SKM-1 treated with dmso at 0.1 percent for 144 hours (cell line): ENCODE results near the gene CTPS1.

ENCODE experiments used
- DNase-seq: peaks from one replicate; lab custom pipeline; 2025; ENCODE audit not compliant: unreplicated experiment; lab: John Stamatoyannopoulos, UW

Gene CTPS1

DNA sequence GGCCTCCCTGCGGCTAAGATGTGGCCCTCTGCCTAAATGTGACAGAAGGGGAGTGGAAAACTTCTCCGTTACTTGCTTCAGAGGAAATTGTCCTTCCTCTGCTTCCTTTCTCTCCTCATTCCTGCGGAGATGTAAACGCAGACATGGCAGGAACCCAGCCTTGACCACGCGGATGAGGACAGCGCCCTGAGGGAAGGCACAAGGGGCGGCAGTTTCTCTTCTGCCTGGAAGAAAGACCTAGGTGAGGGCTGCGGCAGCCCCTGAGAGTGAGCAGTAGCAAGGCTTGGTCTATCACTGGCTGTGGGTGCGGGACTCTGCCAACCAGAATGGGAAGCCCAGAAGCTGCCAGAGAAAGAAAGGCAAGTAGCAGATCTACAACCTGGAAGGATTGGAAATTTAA, 14.0 kb upstream of the CTPS1 start:
- no peak for DNase-seq

- DNase-seq, result no peak
Measured at GRCh38 chr1:40966417-40966816, 13.1 kb upstream of the CTPS1 start.

DNA sequence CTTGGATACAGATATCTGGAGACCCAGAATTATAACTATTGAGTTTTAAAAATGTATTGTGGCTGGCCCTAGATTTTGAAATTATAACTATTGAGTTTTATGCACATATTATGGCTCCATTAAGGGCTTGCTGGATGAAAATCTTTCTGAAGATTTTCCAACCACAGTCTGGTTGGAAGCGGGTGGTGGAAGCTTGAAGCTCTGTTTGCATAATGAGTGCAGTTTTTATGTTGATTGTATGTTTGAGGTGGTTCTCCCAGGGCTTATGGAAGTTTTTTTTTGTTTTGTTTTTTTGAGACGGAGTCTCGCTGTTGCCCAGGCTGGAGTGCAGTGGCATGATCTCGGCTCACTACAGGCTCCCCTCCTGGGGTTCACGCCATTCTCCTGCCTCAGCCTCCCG, 10.1 kb upstream of the CTPS1 start:
- no peak for DNase-seq

DNA sequence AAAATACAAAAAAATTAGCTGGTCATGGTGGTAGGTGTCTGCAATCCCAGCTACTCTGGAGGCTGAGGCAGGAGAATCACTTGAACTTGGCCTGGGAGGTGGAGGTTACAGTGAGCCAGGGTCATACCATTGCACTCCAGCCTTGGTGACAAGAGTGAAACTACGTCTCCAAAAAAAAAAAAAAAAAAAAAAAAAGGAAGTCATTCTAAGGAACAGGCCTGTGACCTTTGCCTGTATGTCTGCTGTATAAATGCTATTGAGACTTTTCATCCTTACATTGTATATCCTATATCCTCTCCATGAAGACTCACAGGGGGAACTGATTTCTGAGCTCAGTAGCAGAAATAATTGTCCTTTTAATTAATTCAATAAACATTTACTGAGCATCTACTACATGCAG, 7.5 kb upstream of the CTPS1 start:
- peak; percentile 53 for DNase-seq

DNA sequence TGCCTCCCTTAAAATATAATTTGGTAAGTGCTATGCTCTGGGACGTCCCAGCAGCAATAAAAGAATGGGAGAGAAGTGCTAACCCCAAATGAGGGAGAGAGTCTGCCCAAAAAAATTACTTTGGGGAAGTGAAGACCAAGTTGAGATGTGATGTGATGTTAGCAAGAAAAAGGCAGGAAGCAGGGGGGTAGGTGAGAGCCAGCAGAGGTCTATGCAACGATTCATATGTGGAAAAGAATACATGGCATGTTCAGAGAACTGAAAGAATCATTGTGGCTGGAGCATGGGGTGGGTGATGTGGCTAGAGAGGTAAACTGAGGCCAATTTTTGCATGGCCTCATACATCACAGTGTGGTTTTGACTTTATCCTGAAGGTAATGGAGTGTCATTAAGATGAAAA, 5.6 kb upstream of the CTPS1 start:
- peak; percentile 25 for DNase-seq

DNA sequence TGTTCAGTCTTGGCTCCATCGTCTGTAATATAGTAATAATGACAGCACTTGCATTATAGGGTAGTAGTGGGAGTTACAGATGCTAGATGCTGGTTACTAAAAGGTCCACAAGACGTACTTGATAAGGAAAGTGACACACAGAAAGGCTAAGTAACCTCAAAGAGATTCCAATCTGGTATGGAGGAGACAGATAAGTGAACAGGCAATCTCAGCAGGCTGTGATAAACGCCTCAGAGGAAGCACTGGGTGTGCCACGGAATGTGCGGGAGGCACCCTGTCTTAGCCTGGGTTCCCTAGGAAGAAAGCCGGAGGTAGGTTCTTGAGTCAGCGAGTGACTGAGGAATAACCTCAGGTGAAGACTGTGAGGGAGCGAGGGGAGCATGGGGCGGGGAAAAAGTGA, 4.6 kb upstream of the CTPS1 start:
- no peak for DNase-seq

GRCh38 chr1:40976952-40977690, 2.4 kb upstream of the CTPS1 start:
- no peak for DNase-seq

DNA sequence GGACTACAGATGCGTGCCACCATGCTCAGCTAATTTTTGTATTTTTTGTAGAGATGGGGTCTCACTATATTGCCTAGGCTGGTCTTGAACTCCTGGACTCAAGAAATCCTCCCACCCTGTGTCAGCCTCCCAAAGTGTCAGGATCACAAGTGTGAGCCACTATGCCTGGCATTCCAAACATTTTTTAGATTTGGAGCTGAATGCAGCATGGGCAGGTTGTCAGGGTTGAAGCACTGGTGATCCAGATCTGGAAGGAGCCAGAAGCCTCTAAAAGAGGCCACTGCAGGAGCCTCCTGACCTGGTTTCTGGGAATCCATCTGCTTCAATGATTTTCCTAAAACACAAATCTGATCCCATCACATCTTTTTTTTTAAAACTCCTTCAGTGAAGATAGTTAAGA, 1.8 kb upstream of the CTPS1 start:
- no peak for DNase-seq

DNA sequence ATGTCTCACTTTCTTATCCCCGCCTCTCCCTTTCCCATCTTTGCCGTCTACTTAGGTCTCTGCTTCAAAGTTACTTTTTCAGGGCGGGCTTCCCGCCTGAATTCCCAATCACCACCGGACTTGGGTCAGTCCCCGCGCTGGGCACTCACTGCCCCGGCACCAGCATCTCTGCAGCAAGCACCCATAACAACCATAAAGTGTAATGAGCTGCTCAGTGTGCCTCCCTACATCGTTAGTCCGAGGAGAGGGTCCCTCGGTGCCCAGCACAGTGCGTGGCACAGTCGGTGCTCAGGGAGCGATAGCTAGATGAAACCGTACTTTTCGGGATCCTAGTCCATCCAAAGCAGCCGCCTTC, 633 bp upstream of the CTPS1 start:
- DNase-seq, result no peak

GRCh38 chr1:40980068-40980452, 564 bp downstream of the CTPS1 start:
- DNase-seq, result no peak

- DNase-seq, result peak; percentile 30
Measured at GRCh38 chr1:40980453-40981121, 1.1 kb downstream of the CTPS1 start.

GRCh38 chr1:40981691-40982448, 2.4 kb downstream of the CTPS1 start:
- no peak for DNase-seq

GRCh38 chr1:40982721-40983120, 3.2 kb downstream of the CTPS1 start:
- no peak for DNase-seq

- no peak for DNase-seq
Measured at GRCh38 chr1:40983286-40983685, 3.8 kb downstream of the CTPS1 start.

- no peak for DNase-seq
Measured at GRCh38 chr1:40984066-40984465, 4.6 kb downstream of the CTPS1 start.

- no peak for DNase-seq
Measured at GRCh38 chr1:40984531-40984930, 5.0 kb downstream of the CTPS1 start.

DNA sequence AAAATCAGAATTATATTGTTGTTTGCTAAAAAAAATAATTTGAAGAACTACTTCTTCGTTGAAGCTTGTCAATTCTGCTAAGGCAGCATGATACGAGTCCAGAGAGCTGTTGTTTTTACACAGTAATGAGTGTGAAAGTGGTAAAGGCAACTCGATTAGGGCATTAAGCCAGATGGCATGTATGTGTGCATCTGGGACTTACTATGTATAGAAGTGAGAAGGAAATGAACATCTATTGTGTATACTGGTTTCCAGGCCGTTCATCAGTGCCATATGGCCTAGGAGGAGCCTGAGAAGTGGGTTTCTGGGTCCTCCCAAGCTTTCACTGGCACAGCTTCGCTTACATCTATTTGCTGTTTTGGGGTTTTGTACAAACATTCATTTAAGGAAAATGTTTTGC, 5.7 kb downstream of the CTPS1 start:
- no peak for DNase-seq

- DNase-seq, result no peak
Measured at GRCh38 chr1:40985875-40986274, 6.4 kb downstream of the CTPS1 start.

DNA sequence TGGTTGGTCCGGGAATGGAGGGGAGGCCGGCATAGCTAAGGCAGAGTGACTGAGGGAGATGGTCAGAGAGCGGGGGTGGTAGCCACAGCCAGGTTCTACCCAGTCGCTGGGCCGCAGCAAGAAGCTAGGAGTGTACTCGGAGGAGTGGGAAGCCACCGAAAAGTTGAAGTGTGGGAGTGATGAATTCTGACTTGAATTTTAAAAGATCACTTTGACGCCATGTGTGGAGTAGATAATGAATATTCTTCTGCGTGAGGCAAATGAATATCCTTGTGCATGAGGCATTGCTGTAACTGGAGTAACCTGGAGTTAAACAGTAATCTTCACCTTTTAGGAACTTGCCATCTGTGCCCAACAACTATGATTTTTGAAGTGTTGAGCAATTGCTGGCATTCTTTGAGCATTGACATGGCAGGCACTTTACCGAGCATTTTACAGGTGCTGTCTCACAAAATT, 6.9 kb downstream of the CTPS1 start:
- DNase-seq, result no peak

- DNase-seq, result no peak
Measured at GRCh38 chr1:40986956-40987355, 7.5 kb downstream of the CTPS1 start.

DNA sequence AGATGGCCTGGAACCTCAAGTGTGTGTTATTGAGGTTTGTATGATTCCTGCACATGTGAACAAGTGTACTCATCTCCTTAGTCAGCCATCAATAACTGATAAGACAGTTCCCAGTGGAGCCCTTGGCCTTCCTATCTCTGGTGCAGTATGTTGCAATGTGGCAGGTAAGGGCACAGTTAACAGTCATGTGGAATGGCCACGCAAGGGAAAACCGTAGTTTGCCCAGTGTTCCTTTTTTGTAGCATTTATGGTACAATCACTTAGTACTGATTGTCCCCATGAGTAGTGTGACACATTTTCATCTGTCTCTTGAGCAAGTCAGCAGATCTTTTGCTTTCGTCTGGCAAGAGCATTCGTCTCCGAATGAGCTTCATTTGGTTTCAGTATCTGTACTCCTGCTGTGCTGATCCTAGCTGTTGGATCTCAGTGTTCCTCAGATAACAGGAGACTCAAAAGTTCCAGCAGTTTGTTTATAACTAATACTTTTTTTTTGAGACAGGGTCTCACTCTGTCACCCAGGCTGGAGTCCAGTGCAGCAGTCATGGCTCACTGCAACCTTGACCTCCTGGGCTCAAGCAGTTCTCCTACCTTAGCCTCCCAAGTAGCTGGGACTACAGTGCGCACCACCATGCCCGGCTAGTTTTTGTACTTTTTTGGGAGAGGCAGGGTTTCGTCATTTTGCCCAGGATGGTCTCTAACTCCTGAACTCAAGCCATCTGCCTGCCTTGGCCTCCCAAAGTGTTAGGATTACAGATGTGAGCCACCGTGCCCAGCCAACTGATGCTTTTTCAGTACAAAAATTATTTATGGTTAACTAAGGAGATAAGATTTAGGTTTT, 8.2 kb downstream of the CTPS1 start:
- no peak for DNase-seq
